T47D (cell line): ENCODE results near the gene ABR.
"Not testable (repeated sequence)": the region's sequence is repeated elsewhere in the genome, so short reads cannot be mapped to it uniquely, and the experiment has no call there.

Experiments used
- DNase-seq, 2 experiments: peaks; one replicate each; pipeline versions ENCODE4 v3.0.0 to v3.0.0-alpha.2; 2011 to 2012; ENCODE audit warnings: low read depth in 1 of 2, low spot score in 1 of 2
- JUND ChIP-seq: IDR thresholded peaks from 2 replicates; pipeline ENCODE4 v1.6.1; 2012; ENCODE audit warnings: low read depth
- in situ Hi-C: cut with HindIII; loops from 2 replicates; pipeline ENCODE4 v1.10.0; 2016; ENCODE audit warnings: low sequenced_read_pairs, low pct_unique_long_range_greater_than_20kb

The ABR gene

GRCh38 chr17:1110862-1111598 lies 68.8 kb downstream of the ABR start:
- in situ Hi-C loops, result no loop called here
- no peak for TF ChIP-seq JUND
- DNase-seq, result no peak

- no peak for DNase-seq
- in situ Hi-C loops, result no loop called here
- no peak for TF ChIP-seq JUND
Measured at GRCh38 chr17:1110541-1110861, 69.3 kb downstream of the ABR start.

- in situ Hi-C loops, result no loop called here
Measured at GRCh38 chr17:1109606-1110540, 69.9 kb downstream of the ABR start.

GRCh38 chr17:1108765-1109605 lies 70.8 kb downstream of the ABR start:
- peak in 1 of 2 experiments; percentile 52 for DNase-seq
- no peak for TF ChIP-seq JUND
- in situ Hi-C loops, result no loop called here

More at GRCh38 chr17:1109606-1110540, 69.9 kb downstream of the ABR start:
- DNase-seq, result peak in 1 of 2 experiments; percentile 30
- TF ChIP-seq JUND, result no peak

- TF ChIP-seq JUND, result no peak
- in situ Hi-C loops, result no loop called here
- no peak for DNase-seq
Measured at GRCh38 chr17:1108478-1108764, 71.4 kb downstream of the ABR start.

- in situ Hi-C loops, result no loop called here
- no peak for TF ChIP-seq JUND
- no peak for DNase-seq
Measured at GRCh38 chr17:1107777-1108477, 71.9 kb downstream of the ABR start.

- TF ChIP-seq JUND, result no peak
- in situ Hi-C loops, result no loop called here
- DNase-seq, result no peak
Measured at GRCh38 chr17:1107083-1107776, 72.6 kb downstream of the ABR start.

GRCh38 chr17:1104222-1104621 lies 75.6 kb downstream of the ABR start:
- in situ Hi-C loops, result no loop called here
- TF ChIP-seq JUND, result no peak
- DNase-seq, result no peak

- no peak for DNase-seq
- in situ Hi-C loops, result no loop called here
- TF ChIP-seq JUND, result no peak
Measured at GRCh38 chr17:1100382-1100781, 79.4 kb downstream of the ABR start.

GRCh38 chr17:1099242-1099641 lies 80.5 kb downstream of the ABR start:
- no peak for TF ChIP-seq JUND
- in situ Hi-C loops, result no loop called here
- no peak for DNase-seq

GRCh38 chr17:1097972-1098744 lies 81.6 kb downstream of the ABR start:
- peak; percentile 29 to 52 for DNase-seq
- in situ Hi-C loops, result not testable (repeated sequence)
